Trophoblast cell (in vitro differentiated cells and primary cell): Measurements from ENCODE around the gene SH3BP4.

Source experiments
- DNase-seq, 2 donors: peaks; one replicate each; pipeline ENCODE4 v3.0.0-alpha.2; 2016
- H2AFZ ChIP-seq: 2 replicates; pipeline ENCODE4 v1.6.1; 2013; ENCODE audit warnings: low read length, moderate library complexity, mild to moderate bottlenecking; ENCODE audit not compliant: insufficient read depth, poor library complexity
- H2AK5ac ChIP-seq: 2 replicates; pipeline ENCODE4 v1.6.1; 2013; ENCODE audit warnings: mild to moderate bottlenecking, low read length
- H2BK120ac ChIP-seq: 2 replicates; pipeline ENCODE4 v1.6.1; 2013; ENCODE audit warnings: low read length, mild to moderate bottlenecking, moderate library complexity; ENCODE audit not compliant: insufficient read depth, poor library complexity
- H2BK12ac ChIP-seq: 2 replicates; pipeline ENCODE4 v1.6.1; 2013; ENCODE audit warnings: mild to moderate bottlenecking, low read length, moderate library complexity
- H2BK5ac ChIP-seq: 2 replicates; pipeline ENCODE4 v1.6.1; 2013; ENCODE audit warnings: low read length, low read depth, moderate library complexity, mild to moderate bottlenecking; ENCODE audit not compliant: poor library complexity
- H3K14ac ChIP-seq: 2 replicates; pipeline ENCODE4 v1.6.1; 2013; ENCODE audit warnings: mild to moderate bottlenecking, low read length
- H3K18ac ChIP-seq: 2 replicates; pipeline ENCODE4 v1.6.1; 2013; ENCODE audit warnings: mild to moderate bottlenecking, low read length
- H3K23ac ChIP-seq: 2 replicates; pipeline ENCODE4 v1.6.1; 2013; ENCODE audit warnings: low read length
- H3K27ac ChIP-seq: 2 replicates; pipeline ENCODE4 v1.5.1; 2013; ENCODE audit warnings: low read depth, mild to moderate bottlenecking, inconsistent platforms, low read length, moderate library complexity
- H3K27me3 ChIP-seq: 2 replicates; pipeline ENCODE4 v1.6.1; 2013; ENCODE audit warnings: inconsistent platforms, mild to moderate bottlenecking, low read length, moderate library complexity; ENCODE audit not compliant: insufficient read depth
- H3K36me3 ChIP-seq, 2 experiments: 1 replicate in 1 of 2; 2 replicates in 1 of 2; pipeline ENCODE4 v1.6.1; 2013; ENCODE audit warnings: low read length in 2 of 2, mild to moderate bottlenecking in 2 of 2, moderate library complexity in 1 of 2; ENCODE audit not compliant: insufficient read depth in 2 of 2, control insufficient read depth in 1 of 2
- H3K4ac ChIP-seq: 2 replicates; pipeline ENCODE4 v1.6.1; 2013; ENCODE audit warnings: low read depth, mild to moderate bottlenecking, low read length, moderate library complexity
- H3K4me1 ChIP-seq, 2 experiments: 1 replicate in 1 of 2; 2 replicates in 1 of 2; pipeline ENCODE4 v1.6.1; 2013; ENCODE audit warnings: low read length in 2 of 2, mild to moderate bottlenecking in 2 of 2, moderate library complexity in 1 of 2; ENCODE audit not compliant: insufficient read depth in 2 of 2, control insufficient read depth in 1 of 2
- H3K4me2 ChIP-seq: 2 replicates; pipeline ENCODE4 v1.6.1; 2013; ENCODE audit warnings: inconsistent platforms, mild to moderate bottlenecking, low read length, moderate library complexity
- H3K4me3 ChIP-seq: 2 replicates; pipeline ENCODE4 v1.5.1; 2013; ENCODE audit warnings: mild to moderate bottlenecking, low read depth, low read length, inconsistent platforms
- H3K79me1 ChIP-seq: one replicate; pipeline ENCODE4 v1.6.1; 2013; ENCODE audit warnings: low read length
- H3K79me2 ChIP-seq: 2 replicates; pipeline ENCODE4 v1.6.1; 2013; ENCODE audit warnings: low read length, mild to moderate bottlenecking; ENCODE audit not compliant: control insufficient read depth, insufficient read depth, poor library complexity
- H3K9ac ChIP-seq: 2 replicates; pipeline ENCODE4 v1.6.1; 2013; ENCODE audit warnings: mild to moderate bottlenecking, low read length
- H3K9me3 ChIP-seq: 2 replicates; pipeline ENCODE4 v1.6.1; 2013; ENCODE audit warnings: low read depth, mild to moderate bottlenecking, control low read depth, inconsistent platforms, low read length; ENCODE audit not compliant: insufficient read depth
- H4K12ac ChIP-seq: 2 replicates; pipeline ENCODE4 v1.6.1; 2013; ENCODE audit warnings: low read depth, mild to moderate bottlenecking, low read length, moderate library complexity
- H4K8ac ChIP-seq: 2 replicates; pipeline ENCODE4 v1.6.1; 2013; ENCODE audit warnings: low read depth, mild to moderate bottlenecking, low read length, moderate library complexity
- H4K91ac ChIP-seq: one replicate; pipeline ENCODE4 v1.6.1; 2013; ENCODE audit warnings: low read depth, mild to moderate bottlenecking, low read length, moderate library complexity
- WGBS: extraction: QIAGEN DNeasy Blood & Tissue Kit; methylation state at CpG from one replicate; pipeline ENCODE4 v1.1.7; 2013; ENCODE audit warnings: missing lambda C conversion rate; ENCODE audit not compliant: insufficient read length, insufficient coverage; ENCODE audit errors: extremely low coverage; 5-methylcytosine and 5-hydroxymethylcytosine counted together

The SH3BP4 gene

DNA sequence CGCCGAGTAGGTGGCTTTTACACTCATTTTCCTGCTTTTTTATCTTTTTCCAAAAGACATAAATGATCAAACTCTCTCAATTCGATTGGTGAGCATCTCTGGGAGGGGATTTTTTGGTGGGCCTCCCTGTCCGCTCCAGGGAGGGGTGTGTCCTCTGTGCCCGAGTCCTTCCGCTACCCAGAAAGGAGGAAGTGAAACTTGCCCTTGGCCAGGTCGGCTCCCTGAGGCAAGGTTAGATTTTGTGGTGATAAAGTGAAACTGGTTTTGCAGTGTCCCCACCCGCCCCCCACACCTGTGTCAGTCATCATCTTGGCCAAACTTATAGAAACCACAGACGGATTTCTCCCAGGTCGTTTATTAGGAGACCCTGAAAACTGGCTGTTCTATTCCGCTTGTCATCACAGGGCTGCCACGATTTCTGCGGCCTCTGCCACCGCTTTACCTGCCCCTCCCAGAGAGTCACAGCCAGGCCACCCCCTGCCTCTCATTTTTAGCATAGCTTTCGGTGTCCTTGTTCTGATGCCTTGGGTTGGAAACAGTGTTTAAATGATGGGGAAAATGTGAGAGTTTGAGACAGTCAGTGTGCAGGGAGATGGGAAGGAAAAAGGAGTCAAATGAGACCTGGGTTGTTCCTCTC is 93.6 kb downstream of the SH3BP4 start:
- no CpG with 5 or more reads among the region's 15 CpGs for WGBS

DNA sequence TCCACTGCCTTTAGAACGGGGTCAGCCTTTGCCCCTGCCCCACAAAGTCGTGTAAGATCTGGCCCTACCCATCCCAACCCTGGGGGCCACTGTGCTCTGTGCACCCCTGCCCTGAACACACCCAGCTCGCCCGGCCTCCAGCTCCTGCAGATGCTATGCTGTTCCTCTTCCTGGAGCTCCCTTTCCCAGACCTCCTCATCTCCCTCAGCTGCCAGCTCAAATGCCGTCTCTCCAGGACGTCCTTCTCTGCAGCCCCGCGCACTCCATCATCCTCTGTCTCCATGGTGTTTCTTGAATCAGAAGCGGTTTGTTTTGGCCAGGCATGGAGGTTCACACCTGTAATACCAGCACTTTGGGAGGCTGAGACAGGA is 94.1 kb downstream of the SH3BP4 start:
- Histone ChIP-seq H3K27me3 (no peaks in the 10 kb centered on the region), H3K4me1 (peaks cover 14 to 20% of the 10 kb centered on the region in 2 experiments), H4K91ac (no peak overlapping the region), H3K36me3 (peaks cover 52 to 53% of the 10 kb centered on the region in 2 experiments), H3K9ac (no peak overlapping the region), H3K4me3 (no peak overlapping the region), H3K14ac (no peak overlapping the region), H3K23ac (no peak overlapping the region), H4K8ac (no peak overlapping the region), H3K18ac (no peak overlapping the region), H2AFZ (no peak overlapping the region), H3K4me2 (no peak overlapping the region), H2BK12ac (no peak overlapping the region), H4K12ac (no peak overlapping the region), H3K79me2 (no peaks in the 10 kb centered on the region), H3K4ac (no peak overlapping the region), H2BK120ac (no peak overlapping the region), H2BK5ac (no peak overlapping the region), H3K79me1 (peaks cover 5% of the 10 kb centered on the region), H2AK5ac (no peak overlapping the region), H3K27ac (no peak overlapping the region), H3K9me3 (peaks cover 7% of the 10 kb centered on the region)
- WGBS = no CpG with 5 or more reads among the region's 9 CpGs
- no peak for DNase-seq

More for the DNA sequence above, 93.6 kb downstream of the SH3BP4 start:
- Histone ChIP-seq H3K79me1 (no peaks in the 10 kb centered on the region), H3K4me3 (no peak overlapping the region), H4K12ac (no peak overlapping the region), H2AK5ac (no peak overlapping the region), H3K4ac (no peak overlapping the region), H2BK120ac (no peak overlapping the region), H3K27me3 (no peaks in the 10 kb centered on the region), H3K4me1 (peaks cover 10 to 15% of the 10 kb centered on the region in 2 experiments), H4K91ac (no peak overlapping the region), H3K79me2 (no peaks in the 10 kb centered on the region), H2BK5ac (no peak overlapping the region), H3K23ac (no peak overlapping the region), H3K4me2 (no peak overlapping the region), H2AFZ (no peak overlapping the region), H3K9me3 (peaks cover 10% of the 10 kb centered on the region), H3K9ac (no peak overlapping the region), H3K27ac (no peak overlapping the region), H2BK12ac (no peak overlapping the region), H3K14ac (no peak overlapping the region), H4K8ac (no peak overlapping the region), H3K18ac (no peak overlapping the region), H3K36me3 (peaks cover 57 to 58% of the 10 kb centered on the region in 2 experiments)
- peak in 1 of 2 donors; percentile 28 for DNase-seq

DNA sequence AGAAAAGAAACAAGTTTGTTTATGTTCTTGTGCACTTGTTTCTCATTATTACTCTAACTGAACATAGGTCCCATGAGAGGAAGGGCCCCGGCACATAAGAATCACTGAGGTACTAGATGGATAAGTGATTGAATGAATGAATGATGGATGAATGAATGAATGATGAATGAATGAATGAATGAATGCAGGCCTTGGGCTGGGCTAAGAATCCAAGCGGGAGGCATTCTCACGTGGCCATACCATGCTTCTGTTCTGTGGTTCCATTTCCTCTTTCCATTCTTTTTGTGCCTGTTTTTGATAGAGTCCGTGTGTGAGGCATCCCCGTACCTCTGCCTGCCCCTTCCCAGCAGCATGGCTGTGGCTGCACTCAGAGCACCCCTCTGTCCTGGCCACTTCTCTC is 94.8 kb downstream of the SH3BP4 start:
- H3K9ac ChIP-seq = no peak overlapping the region
- no peak overlapping the region for H2BK120ac ChIP-seq
- no peak overlapping the region for H3K27ac ChIP-seq
- no peak overlapping the region for H4K91ac ChIP-seq
- no peak overlapping the region for H4K12ac ChIP-seq
- H3K4ac ChIP-seq = no peak overlapping the region
- no peaks in the 10 kb centered on the region for H3K27me3 ChIP-seq
- no peak overlapping the region for H3K4me2 ChIP-seq
- no peak overlapping the region for H2AFZ ChIP-seq
- no peak overlapping the region for H3K23ac ChIP-seq
- peaks cover 9% of the 10 kb centered on the region for H3K79me1 ChIP-seq
- no peak overlapping the region for H2AK5ac ChIP-seq
- H3K9me3 ChIP-seq = peaks cover 6% of the 10 kb centered on the region
- H3K79me2 ChIP-seq = no peaks in the 10 kb centered on the region
- no peak overlapping the region for H3K18ac ChIP-seq
- peaks cover 18 to 26% of the 10 kb centered on the region in 2 experiments for H3K4me1 ChIP-seq
- no peak overlapping the region for H2BK12ac ChIP-seq
- H2BK5ac ChIP-seq = no peak overlapping the region
- H3K4me3 ChIP-seq = no peak overlapping the region
- no peak overlapping the region for H3K14ac ChIP-seq
- H4K8ac ChIP-seq = no peak overlapping the region
- no peak for DNase-seq
- WGBS = no CpG with 5 or more reads among the region's 5 CpGs
- peaks cover 46 to 47% of the 10 kb centered on the region in 2 experiments for H3K36me3 ChIP-seq

DNA sequence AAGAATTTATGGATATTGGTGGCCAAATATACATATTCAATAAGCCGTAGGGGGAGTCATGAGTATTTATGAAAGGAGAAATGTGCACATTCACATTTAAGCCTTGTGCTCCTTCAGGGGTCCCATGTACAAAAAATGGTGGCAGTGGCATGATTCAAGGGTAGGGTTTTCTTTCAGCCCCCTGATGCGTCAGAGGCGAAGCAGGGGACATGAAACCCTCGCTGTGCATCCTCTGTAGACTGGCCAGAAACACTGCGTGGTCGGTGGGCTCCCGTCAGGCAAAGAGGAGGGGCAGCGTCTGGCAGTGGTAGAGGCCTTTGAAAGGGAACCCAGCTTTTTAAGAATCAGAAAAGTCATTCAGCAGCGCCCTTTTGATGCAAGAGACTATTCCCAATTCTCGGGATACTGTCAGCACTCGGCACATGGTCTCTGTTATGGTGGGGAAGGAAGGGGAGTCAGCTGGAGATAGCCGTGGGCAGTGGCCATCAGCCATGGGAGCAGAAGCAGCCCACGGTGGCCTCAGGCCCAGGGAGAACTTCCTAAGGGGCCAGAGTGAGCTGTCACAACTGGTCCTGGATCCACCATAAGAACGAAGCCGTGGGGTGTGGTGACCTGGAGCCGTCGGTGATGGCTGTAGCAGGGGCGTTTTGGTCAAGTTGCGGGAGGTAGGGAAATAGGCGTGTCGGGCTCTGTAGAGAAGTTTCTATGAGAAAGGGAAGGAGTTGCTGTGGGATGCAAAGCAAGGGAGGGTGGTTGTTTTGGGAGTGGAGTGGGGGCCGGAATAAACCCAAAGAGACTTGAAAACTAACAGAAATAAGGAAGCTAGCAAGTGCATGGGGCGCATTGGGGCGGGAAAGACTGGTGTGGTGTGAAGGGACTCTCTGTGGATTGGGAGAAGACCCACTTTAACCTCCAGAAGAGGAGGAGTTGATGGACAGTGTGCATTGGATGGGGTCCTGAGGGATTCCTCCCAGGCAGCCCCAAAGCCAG is 95.6 kb downstream of the SH3BP4 start:
- Histone ChIP-seq H3K4me1 (peaks cover 18 to 27% of the 10 kb centered on the region in 2 experiments), H3K79me1 (peaks cover 9% of the 10 kb centered on the region), H3K27ac (no peak overlapping the region), H3K4me3 (no peak overlapping the region), H3K18ac (no peak overlapping the region), H3K27me3 (no peaks in the 10 kb centered on the region), H3K36me3 (peaks cover 44 to 45% of the 10 kb centered on the region in 2 experiments), H3K4me2 (no peak overlapping the region), H3K4ac (peak overlapping the region; percentile 24), H4K8ac (no peak overlapping the region), H3K14ac (no peak overlapping the region), H3K79me2 (no peaks in the 10 kb centered on the region), H2BK5ac (no peak overlapping the region), H3K9me3 (peaks cover 3% of the 10 kb centered on the region), H4K91ac (no peak overlapping the region), H3K23ac (no peak overlapping the region), H4K12ac (no peak overlapping the region), H2BK120ac (no peak overlapping the region), H3K9ac (no peak overlapping the region), H2AK5ac (no peak overlapping the region), H2AFZ (no peak overlapping the region), H2BK12ac (no peak overlapping the region)
- no peak for DNase-seq
- 100% methylated on average over 2 of the region's 24 CpGs for WGBS
